HFF-Myc (cell line): ENCODE results near the gene TEAD1.

Experiments
- DNase-seq: peaks from one replicate; pipeline ENCODE4 v3.0.0-alpha.2; 2011; ENCODE audit warnings: low read depth; ENCODE audit errors: extremely low read depth
- H3K4me3 ChIP-seq: replicated peaks from 2 replicates; pipeline ENCODE4 v1.5.1; 2011; ENCODE audit warnings: low read depth, mild to moderate bottlenecking, control low read depth, low read length
- CTCF ChIP-seq: IDR thresholded peaks from 2 replicates; pipeline ENCODE4 v1.5.1; 2012; ENCODE audit warnings: mild to moderate bottlenecking, low read depth, low read length, control low read depth; ENCODE audit errors: missing control alignments

The TEAD1 gene

GRCh38 chr11:12707500-12707880 is 33.3 kb downstream of the TEAD1 start:
- no peak overlapping the region for H3K4me3 ChIP-seq
- no peak for TF ChIP-seq CTCF
- no peak for DNase-seq

GRCh38 chr11:12711496-12711895 is 37.3 kb downstream of the TEAD1 start:
- H3K4me3 ChIP-seq = no peak overlapping the region
- no peak for DNase-seq
- no peak for TF ChIP-seq CTCF

GRCh38 chr11:12712132-12712531 is 37.9 kb downstream of the TEAD1 start:
- no peak for TF ChIP-seq CTCF
- no peak for DNase-seq
- H3K4me3 ChIP-seq = no peak overlapping the region

GRCh38 chr11:12715131-12715530 is 40.9 kb downstream of the TEAD1 start:
- H3K4me3 ChIP-seq = no peak overlapping the region
- TF ChIP-seq CTCF = no peak
- no peak for DNase-seq

GRCh38 chr11:12715941-12716340 is 41.7 kb downstream of the TEAD1 start:
- H3K4me3 ChIP-seq = no peak overlapping the region
- TF ChIP-seq CTCF = no peak
- DNase-seq = no peak

- TF ChIP-seq CTCF = no peak
- H3K4me3 ChIP-seq = no peak overlapping the region
- no peak for DNase-seq
Observed at GRCh38 chr11:12716816-12717215, 42.6 kb downstream of the TEAD1 start.

- DNase-seq = no peak
- no peak overlapping the region for H3K4me3 ChIP-seq
- TF ChIP-seq CTCF = no peak
Observed at GRCh38 chr11:12717851-12718291, 43.6 kb downstream of the TEAD1 start.
